ENCODE results near the gene DDIT4.
A peak's percentile ranks its signal among the peaks of the same experiment; 100 is the strongest.
"Not testable (repeated sequence)": the region's sequence is repeated elsewhere in the genome, so short reads cannot be mapped to it uniquely, and the experiment has no call there.

DDIT4 gene

GRCh38 chr10:72273410-72274212, at the start of gene DDIT4:
TSS of gene DDIT4 (plus strand) at chr10:72273924. CDS start at chr10:72274217, 293 bp downstream.
- DNase-seq: peak; percentile 99

GRCh38 chr10:72224191-72224590, 49.5 kb upstream of the DDIT4 start:
- not testable (repeated sequence) for DNase-seq

GRCh38 chr10:72226418-72227027, 47.2 kb upstream of the DDIT4 start:
- DNase-seq: no peak

GRCh38 chr10:72227826-72228225, 45.9 kb upstream of the DDIT4 start:
- no peak for DNase-seq

GRCh38 chr10:72228318-72228751, 45.4 kb upstream of the DDIT4 start:
- DNase-seq: no peak

- no peak for DNase-seq
These were observed 44.2 kb upstream of the DDIT4 start for GRCh38 chr10:72229261-72230251.

- no peak for DNase-seq
These were observed 40.1 kb upstream of the DDIT4 start for GRCh38 chr10:72233621-72234020.

- no peak for DNase-seq
These were observed 39.1 kb upstream of the DDIT4 start for GRCh38 chr10:72234560-72235095.

- DNase-seq: no peak
These were observed 38.0 kb upstream of the DDIT4 start for GRCh38 chr10:72235544-72236279.

- no peak for DNase-seq
These were observed 35.1 kb upstream of the DDIT4 start for GRCh38 chr10:72238392-72239175.

GRCh38 chr10:72239409-72239808, 34.3 kb upstream of the DDIT4 start:
- no peak for DNase-seq

- DNase-seq: no peak
These were observed 33.4 kb upstream of the DDIT4 start for GRCh38 chr10:72240371-72240770.

GRCh38 chr10:72241691-72242252, 32.0 kb upstream of the DDIT4 start:
- no peak for DNase-seq

- peak; percentile 37 for DNase-seq
These were observed 31.0 kb upstream of the DDIT4 start for GRCh38 chr10:72242675-72243074.

- no peak for DNase-seq
These were observed 29.8 kb upstream of the DDIT4 start for GRCh38 chr10:72243822-72244437.

- DNase-seq: no peak
These were observed 29.1 kb upstream of the DDIT4 start for GRCh38 chr10:72244573-72245038.

- DNase-seq: no peak
These were observed 27.7 kb upstream of the DDIT4 start for GRCh38 chr10:72245949-72246525.

- peak; percentile 79 for DNase-seq
These were observed 25.1 kb upstream of the DDIT4 start for GRCh38 chr10:72248468-72249151.

GRCh38 chr10:72249176-72249862, 24.4 kb upstream of the DDIT4 start:
- not testable (repeated sequence) for DNase-seq
